Neural cell (in vitro differentiated cells): Measurements from ENCODE around the gene BCL2L15. TPM values are rescaled to one million over a fixed set of nuclear protein-coding genes. Genes with fewer than 3 reads are reported as not detected.

ENCODE experiments used
- H2AFZ ChIP-seq: fragments of 200-600, 300-800 bp; sonication (generic), shearing (Covaris generic); 2 replicates; pipeline ENCODE4 v1.6.0; 2014; ENCODE audit warnings: low read depth, mild to moderate bottlenecking, antibody characterized with exemption, low read length, moderate library complexity
- H3F3A ChIP-seq: fragments of 200-600 bp; shearing (Covaris generic); 2 replicates; pipeline ENCODE4 v1.6.1; 2016; ENCODE audit warnings: mild to moderate bottlenecking, moderate library complexity, mixed read lengths, antibody characterized with exemption, low read length; ENCODE audit not compliant: insufficient read depth, poor library complexity, severe bottlenecking
- H3K27ac ChIP-seq: fragments of 200-600, 300-800 bp; sonication (generic), shearing (Covaris generic); 2 replicates; pipeline ENCODE4 v1.5.1; 2014; ENCODE audit warnings: mild to moderate bottlenecking, low read length, moderate library complexity
- H3K27me3 ChIP-seq: fragments of 300-800, 200-600 bp; sonication (generic), shearing (Covaris generic); 2 replicates; pipeline ENCODE4 v1.6.0; 2014; ENCODE audit warnings: mild to moderate bottlenecking, low read depth, low read length, moderate library complexity; ENCODE audit not compliant: insufficient read depth
- H3K36me3 ChIP-seq: fragments of 300-800, 200-600 bp; sonication (generic), shearing (Covaris generic); 2 replicates; pipeline ENCODE4 v1.5.1; 2014; ENCODE audit warnings: mild to moderate bottlenecking, antibody characterized with exemption, low read length, moderate library complexity; ENCODE audit not compliant: insufficient read depth
- H3K4me2 ChIP-seq: fragments of 300-800, 200-600 bp; sonication (generic), shearing (Covaris generic); 2 replicates; pipeline ENCODE4 v1.6.0; 2014; ENCODE audit warnings: mild to moderate bottlenecking, low read length
- H3K4me3 ChIP-seq: fragments of 300-800, 200-600 bp; sonication (generic), shearing (Covaris generic); 2 replicates; pipeline ENCODE4 v1.5.1; 2014; ENCODE audit warnings: mild to moderate bottlenecking, low read length, moderate library complexity
- H3K79me2 ChIP-seq: fragments of 200-600 bp; shearing (Covaris generic); replicated peaks from 2 replicates; pipeline ENCODE4 v1.6.0; 2014; ENCODE audit warnings: mild to moderate bottlenecking, low read length, moderate library complexity; ENCODE audit not compliant: insufficient read depth
- H3K9ac ChIP-seq: fragments of 300-800, 200-600 bp; sonication (generic), shearing (Covaris generic); 2 replicates; pipeline ENCODE4 v1.6.1; 2016; ENCODE audit warnings: mild to moderate bottlenecking, low read length, mixed read lengths
- H3K9me2 ChIP-seq: fragments of 200-600 bp; shearing (Covaris generic); 2 replicates; pipeline ENCODE4 v1.6.1; 2016; ENCODE audit warnings: mild to moderate bottlenecking, low read length, mixed read lengths; ENCODE audit not compliant: insufficient read depth
- H3K9me3 ChIP-seq: fragments of 200-600, 300-800 bp; sonication (generic), shearing (Covaris generic); 2 replicates; pipeline ENCODE4 v1.6.1; 2016; ENCODE audit warnings: mild to moderate bottlenecking, mixed run types, low read length, moderate library complexity, mixed read lengths
- H4K20me1 ChIP-seq: fragments of 200-600 bp; shearing (Covaris generic); 2 replicates; pipeline ENCODE4 v1.6.1; 2016; ENCODE audit warnings: mild to moderate bottlenecking, mixed run types; ENCODE audit not compliant: insufficient read depth
- CTCF ChIP-seq: fragments of 450-650 bp; IDR thresholded peaks from 2 replicates; pipeline ENCODE4 v1.5.1; 2014; ENCODE audit warnings: antibody characterized with exemption, mild to moderate bottlenecking, moderate library complexity; ENCODE audit not compliant: poor library complexity, severe bottlenecking
- EP300 ChIP-seq: fragments of 450-650 bp; conservative IDR thresholded peaks from 2 replicates; pipeline ENCODE4 v1.6.1; 2014; ENCODE audit warnings: antibody characterized with exemption, mild to moderate bottlenecking, moderate library complexity; ENCODE audit not compliant: poor library complexity, severe bottlenecking
- EZH2 ChIP-seq: fragments of 200-600, 300-800 bp; shearing (Covaris generic), sonication (generic); IDR thresholded peaks from 2 replicates; pipeline ENCODE4 v1.6.1; 2014; ENCODE audit warnings: antibody characterized with exemption, low read length, borderline replicate concordance, mild to moderate bottlenecking; ENCODE audit not compliant: insufficient read depth, poor library complexity, severe bottlenecking
- MXI1 ChIP-seq: fragments of 450-650 bp; conservative IDR thresholded peaks from 2 replicates; pipeline ENCODE4 v1.6.1; 2014; ENCODE audit warnings: antibody characterized with exemption, mild to moderate bottlenecking; ENCODE audit not compliant: poor library complexity, severe bottlenecking
- POLR2AphosphoS5 ChIP-seq: IDR thresholded peaks from 2 replicates; pipeline ENCODE4 v1.6.1; 2012
- RAD21 ChIP-seq: fragments of 450-650 bp; conservative IDR thresholded peaks from 2 replicates; pipeline ENCODE4 v1.6.1; 2014; ENCODE audit warnings: antibody characterized with exemption, mild to moderate bottlenecking, moderate library complexity
- REST ChIP-seq: IDR thresholded peaks from 2 replicates; pipeline ENCODE4 v1.6.1; 2012; ENCODE audit warnings: borderline replicate concordance
- SMC3 ChIP-seq: fragments of 450-650 bp; conservative IDR thresholded peaks from 2 replicates; pipeline ENCODE4 v1.6.1; 2014; ENCODE audit warnings: antibody characterized with exemption, mild to moderate bottlenecking, moderate library complexity; ENCODE audit not compliant: poor library complexity
- TAF1 ChIP-seq: IDR thresholded peaks from 2 replicates; pipeline ENCODE4 v1.6.1; 2012; ENCODE audit warnings: low read depth
- polyA plus RNA-seq: library from polyadenylated mRNA; depleted of rRNA; stranded (reverse); fragments of >200 nt; gene quantifications from 2 replicates; pipeline ENCODE4 v1.2.3, GENCODE V29; 2014

BCL2L15 gene
- polyA plus RNA-seq, 1 donor from 2014 or later, result 4.7 TPM

GRCh38 chr1:113918243-113918642 is 30.9 kb upstream of the BCL2L15 start:
- H3K27me3 ChIP-seq, result no peaks in the 10 kb centered on the region
- TF ChIP-seq REST (no peak), MXI1 (no peak), EZH2 (no peak), POLR2AphosphoS5 (no peak), SMC3 (no peak), TAF1 (no peak), CTCF (no peak), EP300 (no peak)
- no peaks in the 10 kb centered on the region for H3F3A ChIP-seq
- H3K79me2 ChIP-seq, result no peaks in the 10 kb centered on the region
- no peak overlapping the region for H3K27ac ChIP-seq
- H2AFZ ChIP-seq, result no peak overlapping the region
- H3K4me3 ChIP-seq, result no peak overlapping the region
- no peaks in the 10 kb centered on the region for H3K9me3 ChIP-seq
- no peak overlapping the region for H3K9ac ChIP-seq
- H3K9me2 ChIP-seq, result no peaks in the 10 kb centered on the region
- H4K20me1 ChIP-seq, result no peaks in the 10 kb centered on the region
- H3K4me2 ChIP-seq, result no peak overlapping the region
- H3K36me3 ChIP-seq, result no peaks in the 10 kb centered on the region

- no peak for TF ChIP-seq MXI1
- no peak for TF ChIP-seq SMC3
- TF ChIP-seq POLR2AphosphoS5, result no peak
- TF ChIP-seq CTCF, result no peak
- TF ChIP-seq REST, result no peak
- TF ChIP-seq RAD21, result no peak
- no peak for TF ChIP-seq EP300
- TF ChIP-seq EZH2, result no peak
- TF ChIP-seq TAF1, result no peak
Measured at GRCh38 chr1:113917400-113918082, 30.2 kb upstream of the BCL2L15 start.

More at GRCh38 chr1:113917400-113918082, 30.2 kb upstream of the BCL2L15 start:
- no peaks in the 10 kb centered on the region for H3K36me3 ChIP-seq
- H3K9me3 ChIP-seq, result no peaks in the 10 kb centered on the region
- no peak overlapping the region for H3K4me2 ChIP-seq
- H2AFZ ChIP-seq, result no peak overlapping the region
- no peaks in the 10 kb centered on the region for H4K20me1 ChIP-seq
- no peaks in the 10 kb centered on the region for H3F3A ChIP-seq
- H3K9ac ChIP-seq, result no peak overlapping the region
- H3K27me3 ChIP-seq, result no peaks in the 10 kb centered on the region
- H3K4me3 ChIP-seq, result no peak overlapping the region
- H3K79me2 ChIP-seq, result no peaks in the 10 kb centered on the region
- no peaks in the 10 kb centered on the region for H3K9me2 ChIP-seq
- H3K27ac ChIP-seq, result no peak overlapping the region
